ENCODE measurements around the gene BFSP1. TPM values are rescaled to one million over a fixed set of nuclear protein-coding genes. Genes with fewer than 3 reads are reported as not detected.

BFSP1 gene
- total RNA-seq, 2 donors from 2014 or later = 0.23 to 1.2 TPM

- H3K36me3 Mint-ChIP-seq (ENCODE audit: insufficient read depth in 2 of 2) = peaks cover 5 to 7% of the 10 kb centered on the region in 2 donors
- H3K4me1 Mint-ChIP-seq (ENCODE audit: low read depth) = peaks cover 7% of the 10 kb centered on the region
- peaks cover 10% of the 10 kb centered on the region for H3K27me3 Mint-ChIP-seq (ENCODE audit: low read depth)
- H3K27ac Mint-ChIP-seq = no peak overlapping the region
- DNase-seq (no peak), ATAC-seq (replicated peaks in 1 of 2) (no peak)
- no peaks in the 10 kb centered on the region for H3K9me3 Mint-ChIP-seq
- H3K4me3 Mint-ChIP-seq = no peak overlapping the region
Measured at GRCh38 chr20:17566345-17566744, 35.2 kb upstream of the BFSP1 start.

DNA sequence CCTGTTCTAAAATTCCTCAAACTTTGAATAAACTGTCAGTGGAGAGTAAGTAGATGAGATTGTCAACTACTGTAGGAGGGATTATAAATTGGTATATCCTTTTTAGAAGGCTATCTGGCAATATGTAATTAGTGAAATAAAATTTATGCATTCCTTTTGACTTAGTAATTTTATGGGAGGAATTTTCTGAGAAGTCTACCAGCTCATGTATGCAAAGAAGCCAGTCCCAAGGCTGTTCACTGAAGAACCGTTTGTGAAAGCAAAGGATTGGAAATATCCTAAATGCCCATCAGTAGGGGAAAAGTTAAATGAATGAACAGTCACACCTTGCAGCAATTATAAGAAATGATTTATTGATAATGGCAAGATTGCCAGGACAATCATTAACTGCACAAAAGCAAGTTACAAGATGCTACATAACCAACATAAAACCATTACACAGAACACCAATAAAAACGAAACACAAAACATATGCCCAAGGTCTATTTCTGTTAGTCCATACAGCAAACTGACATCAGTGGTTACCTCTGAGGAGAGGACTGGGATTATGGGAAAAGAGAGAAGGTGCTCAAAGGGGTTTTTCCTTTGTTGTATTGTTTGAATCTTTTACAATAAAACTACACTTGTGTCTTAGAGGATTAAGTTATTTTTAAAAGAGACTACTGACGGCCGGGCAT, 34.1 kb upstream of the BFSP1 start:
- Mint-ChIP-seq H3K27me3 (ENCODE audit: low read depth) (peaks cover 10% of the 10 kb centered on the region), H3K4me3 (no peak overlapping the region), H3K27ac (no peak overlapping the region), H3K4me1 (ENCODE audit: low read depth) (peaks cover 10% of the 10 kb centered on the region), H3K9me3 (no peaks in the 10 kb centered on the region), H3K36me3 (ENCODE audit: insufficient read depth in 2 of 2) (peaks cover 2 to 3% of the 10 kb centered on the region in 2 donors)
- ATAC-seq (replicated peaks in 1 of 2) (no peak), DNase-seq (no peak)

DNA sequence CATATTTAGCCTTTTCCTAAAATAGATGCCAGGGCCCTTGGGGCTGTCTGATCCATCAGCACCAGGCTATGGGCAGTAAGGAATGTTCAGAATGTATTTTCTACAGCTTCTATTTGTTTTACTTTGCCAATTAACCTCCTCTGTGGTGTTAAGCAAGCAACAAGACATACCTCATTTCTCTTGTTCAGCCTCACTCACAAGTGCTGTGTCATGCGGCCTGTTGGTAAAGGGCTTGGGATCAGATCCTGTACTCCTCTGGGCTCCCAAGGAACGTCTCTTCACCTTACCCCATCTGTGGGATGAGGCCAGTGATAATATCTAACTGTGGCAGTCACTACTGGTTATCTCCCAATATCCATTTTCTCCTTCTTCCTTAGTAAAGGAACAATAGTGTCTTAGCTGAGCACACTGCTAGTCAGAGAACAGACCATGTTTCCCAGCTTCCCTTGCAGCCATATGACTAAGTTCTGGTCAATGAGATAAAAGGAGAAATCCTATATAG, 31.7 kb upstream of the BFSP1 start:
- no peaks in the 10 kb centered on the region for H3K36me3 Mint-ChIP-seq (ENCODE audit: insufficient read depth in 2 of 2)
- no peak overlapping the region for H3K4me3 Mint-ChIP-seq
- H3K4me1 Mint-ChIP-seq (ENCODE audit: low read depth) = peaks cover 34% of the 10 kb centered on the region
- H3K27ac Mint-ChIP-seq = no peak overlapping the region
- H3K9me3 Mint-ChIP-seq = no peaks in the 10 kb centered on the region
- H3K27me3 Mint-ChIP-seq (ENCODE audit: low read depth) = peaks cover 3% of the 10 kb centered on the region
- DNase-seq = no peak
- ATAC-seq (replicated peaks in 1 of 2) = no peak

DNA sequence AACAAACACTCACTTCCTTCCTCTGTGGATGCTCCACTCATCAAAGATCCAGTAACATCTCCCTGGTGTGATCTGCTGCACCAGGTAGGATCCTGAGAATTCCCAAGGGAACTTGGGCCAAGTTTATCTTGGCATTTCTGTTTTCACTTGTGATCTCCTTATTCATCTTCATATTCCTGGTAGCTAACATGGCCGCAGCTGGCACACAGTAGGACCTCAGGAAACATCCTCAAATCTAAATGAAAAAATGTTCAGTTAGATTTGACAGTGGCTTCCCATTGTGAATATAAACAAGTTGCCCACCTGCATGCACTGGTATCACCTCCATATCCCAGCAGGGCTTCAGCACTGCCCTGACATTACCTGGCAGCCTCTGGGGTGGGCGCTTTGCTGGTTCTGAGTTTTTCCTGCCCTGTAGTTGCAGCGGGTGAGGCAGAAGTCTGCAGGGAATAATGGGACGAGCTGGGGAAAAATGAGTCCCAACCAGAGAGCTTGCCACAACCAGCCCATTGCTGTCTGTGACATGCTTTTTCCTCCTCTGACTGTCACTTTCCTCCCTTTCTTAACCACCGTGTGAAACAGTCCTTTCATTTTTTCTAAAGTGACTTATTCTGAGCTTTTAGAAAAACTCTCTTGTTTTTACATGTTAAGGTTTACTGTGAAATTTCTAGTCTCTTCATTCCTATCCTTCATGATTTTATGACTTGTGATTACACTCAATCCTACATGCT, 29.3 kb upstream of the BFSP1 start:
- H3K27me3 Mint-ChIP-seq (ENCODE audit: low read depth) = no peaks in the 10 kb centered on the region
- no peaks in the 10 kb centered on the region for H3K36me3 Mint-ChIP-seq (ENCODE audit: insufficient read depth in 2 of 2)
- ATAC-seq (replicated peaks in 1 of 2) = peak; percentile 68 to 78
- H3K27ac Mint-ChIP-seq = peak overlapping the region; percentile 85
- peak; percentile 22 to 27 for DNase-seq
- H3K4me3 Mint-ChIP-seq = peak overlapping the region; percentile 33 to 52
- peaks cover 34% of the 10 kb centered on the region for H3K4me1 Mint-ChIP-seq (ENCODE audit: low read depth)
- no peaks in the 10 kb centered on the region for H3K9me3 Mint-ChIP-seq

DNA sequence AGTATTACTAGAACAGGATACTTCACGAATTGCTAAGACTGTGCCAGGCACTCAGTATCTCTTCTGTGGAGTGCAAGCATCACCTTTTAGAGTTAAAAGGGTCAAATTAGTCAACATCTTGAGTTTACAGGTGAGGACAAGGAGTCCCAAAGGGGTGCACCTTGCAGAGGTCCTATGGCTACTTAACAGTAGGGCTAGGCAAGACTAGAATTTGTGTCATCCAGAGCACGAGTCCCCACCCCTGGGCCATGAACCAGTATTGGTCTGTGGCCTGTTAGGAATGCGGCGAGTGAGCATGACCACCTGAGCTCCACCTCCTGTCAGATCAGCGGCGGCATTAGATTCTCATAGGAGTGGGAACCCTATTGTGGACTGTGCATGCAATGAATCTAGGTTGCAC, 28.2 kb upstream of the BFSP1 start:
- Mint-ChIP-seq H3K4me3 (no peak overlapping the region), H3K9me3 (no peaks in the 10 kb centered on the region), H3K36me3 (ENCODE audit: insufficient read depth in 2 of 2) (no peaks in the 10 kb centered on the region), H3K4me1 (ENCODE audit: low read depth) (peaks cover 34% of the 10 kb centered on the region), H3K27me3 (ENCODE audit: low read depth) (no peaks in the 10 kb centered on the region), H3K27ac (no peak overlapping the region)
- no peak for DNase-seq
- ATAC-seq (replicated peaks in 1 of 2) = no peak

- Mint-ChIP-seq H3K4me3 (peak overlapping the region; percentile 61 to 64), H3K9me3 (no peaks in the 10 kb centered on the region)
Measured at GRCh38 chr20:17558941-17559304, 27.7 kb upstream of the BFSP1 start.

GRCh38 chr20:17558154-17558940, 27.2 kb upstream of the BFSP1 start:
- DNase-seq (peak; percentile 33 to 44), ATAC-seq (replicated peaks in 1 of 2) (peak; percentile 79 to 83)
- no peaks in the 10 kb centered on the region for H3K9me3 Mint-ChIP-seq
- H3K27me3 Mint-ChIP-seq (ENCODE audit: low read depth) = no peaks in the 10 kb centered on the region
- peak overlapping the region; percentile 54 for H3K27ac Mint-ChIP-seq
- H3K4me1 Mint-ChIP-seq (ENCODE audit: low read depth) = peaks cover 34% of the 10 kb centered on the region
- no peaks in the 10 kb centered on the region for H3K36me3 Mint-ChIP-seq (ENCODE audit: insufficient read depth in 2 of 2)
- H3K4me3 Mint-ChIP-seq = peak overlapping the region; percentile 61 to 64

More at GRCh38 chr20:17558941-17559304, 27.7 kb upstream of the BFSP1 start:
- Mint-ChIP-seq H3K4me1 (ENCODE audit: low read depth) (peaks cover 34% of the 10 kb centered on the region), H3K27ac (no peak overlapping the region), H3K27me3 (ENCODE audit: low read depth) (no peaks in the 10 kb centered on the region), H3K36me3 (ENCODE audit: insufficient read depth in 2 of 2) (no peaks in the 10 kb centered on the region)
- ATAC-seq (replicated peaks in 1 of 2) (no peak), DNase-seq (no peak)

- H3K27me3 Mint-ChIP-seq (ENCODE audit: low read depth) = no peaks in the 10 kb centered on the region
- no peaks in the 10 kb centered on the region for H3K9me3 Mint-ChIP-seq
- H3K4me1 Mint-ChIP-seq (ENCODE audit: low read depth) = peaks cover 34% of the 10 kb centered on the region
- H3K4me3 Mint-ChIP-seq = no peak overlapping the region
- no peak overlapping the region for H3K27ac Mint-ChIP-seq
- no peak for ATAC-seq (replicated peaks in 1 of 2)
- DNase-seq = no peak
- H3K36me3 Mint-ChIP-seq (ENCODE audit: insufficient read depth in 2 of 2) = no peaks in the 10 kb centered on the region
Measured at GRCh38 chr20:17557675-17558006, 26.5 kb upstream of the BFSP1 start.

DNA sequence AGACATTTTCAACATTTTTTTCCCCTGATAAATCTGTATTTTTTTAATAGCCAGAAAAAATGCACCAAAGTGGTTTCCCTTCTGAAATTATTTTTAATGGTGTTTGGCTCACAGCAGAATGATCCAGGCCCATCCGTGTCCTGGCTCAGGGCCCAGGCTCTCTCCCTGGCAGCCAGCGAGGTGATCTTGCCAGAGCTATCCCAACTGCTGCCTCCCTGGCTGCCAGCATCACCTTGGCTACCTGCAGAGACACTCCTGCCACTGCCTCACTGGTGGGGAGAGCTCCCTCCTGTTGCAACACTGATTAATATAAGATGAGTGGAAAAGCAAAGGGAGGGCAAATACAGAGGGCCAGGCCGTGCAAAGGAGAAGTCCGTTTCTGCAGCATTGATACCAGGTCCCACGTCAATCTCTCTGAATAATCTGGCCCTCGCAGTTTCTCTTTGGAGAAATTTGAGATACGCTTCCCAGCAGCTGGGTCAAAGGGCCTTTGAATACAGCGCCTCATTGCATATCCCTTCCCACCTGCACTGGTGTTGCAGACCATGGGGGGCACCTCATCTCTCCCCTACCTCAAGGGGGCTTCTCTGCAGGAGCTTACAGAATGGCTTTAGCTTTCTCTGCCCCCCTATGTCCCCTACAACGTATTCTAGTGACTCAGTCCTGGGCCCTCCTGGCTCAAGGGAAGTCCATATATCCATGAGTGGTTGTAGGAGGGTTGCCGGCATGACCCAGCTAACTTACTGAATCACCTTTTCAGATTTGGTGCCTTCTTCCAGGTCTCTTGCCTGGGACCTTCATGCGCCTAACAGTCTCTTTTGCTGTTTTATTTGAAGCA, 25.9 kb upstream of the BFSP1 start:
- DNase-seq (no peak), ATAC-seq (replicated peaks in 1 of 2) (no peak)
- Mint-ChIP-seq H3K9me3 (no peaks in the 10 kb centered on the region), H3K4me3 (no peak overlapping the region), H3K4me1 (ENCODE audit: low read depth) (peaks cover 34% of the 10 kb centered on the region), H3K27ac (no peak overlapping the region), H3K36me3 (ENCODE audit: insufficient read depth in 2 of 2) (no peaks in the 10 kb centered on the region), H3K27me3 (ENCODE audit: low read depth) (no peaks in the 10 kb centered on the region)

GRCh38 chr20:17555106-17555505, 23.9 kb upstream of the BFSP1 start:
- no peak overlapping the region for H3K4me3 Mint-ChIP-seq
- H3K36me3 Mint-ChIP-seq (ENCODE audit: insufficient read depth in 2 of 2) = no peaks in the 10 kb centered on the region
- H3K4me1 Mint-ChIP-seq (ENCODE audit: low read depth) = peaks cover 22% of the 10 kb centered on the region
- ATAC-seq (replicated peaks in 1 of 2) = no peak
- H3K9me3 Mint-ChIP-seq = no peaks in the 10 kb centered on the region
- no peak overlapping the region for H3K27ac Mint-ChIP-seq
- no peak for DNase-seq
- no peaks in the 10 kb centered on the region for H3K27me3 Mint-ChIP-seq (ENCODE audit: low read depth)

GRCh38 chr20:17549131-17549530, 18.0 kb upstream of the BFSP1 start:
- Mint-ChIP-seq H3K9me3 (peaks cover 0 to 2% of the 10 kb centered on the region in 2 donors), H3K4me3 (no peak overlapping the region), H3K27me3 (ENCODE audit: low read depth) (peaks cover 15% of the 10 kb centered on the region), H3K27ac (no peak overlapping the region), H3K36me3 (ENCODE audit: insufficient read depth in 2 of 2) (no peaks in the 10 kb centered on the region), H3K4me1 (ENCODE audit: low read depth) (no peaks in the 10 kb centered on the region)
- DNase-seq (no peak), ATAC-seq (replicated peaks in 1 of 2) (no peak)

DNA sequence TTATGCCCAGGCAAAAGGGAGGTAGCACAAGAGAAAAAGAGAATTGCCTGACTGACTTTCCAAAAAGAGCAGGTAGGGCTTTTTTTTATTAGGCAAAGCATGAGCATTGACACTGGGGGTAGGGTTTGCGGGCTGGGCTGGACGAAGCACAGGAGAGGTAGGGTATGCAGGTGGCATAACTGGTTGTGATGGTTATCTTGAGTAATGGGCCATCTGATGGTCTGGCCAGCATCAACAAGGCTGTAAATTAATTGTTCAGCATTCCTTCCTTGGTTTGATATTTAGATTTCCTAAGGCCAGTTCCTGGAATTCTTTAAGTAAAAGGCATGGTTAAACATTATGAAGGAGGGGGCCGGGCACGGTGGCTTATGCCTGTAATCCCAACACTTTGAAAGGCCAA, 13.9 kb upstream of the BFSP1 start:
- Mint-ChIP-seq H3K27me3 (ENCODE audit: low read depth) (peaks cover 36% of the 10 kb centered on the region), H3K9me3 (peaks cover 0 to 2% of the 10 kb centered on the region in 2 donors)
- ATAC-seq (replicated peaks in 1 of 2) = no peak

More for the DNA sequence above, 13.9 kb upstream of the BFSP1 start:
- no peaks in the 10 kb centered on the region for H3K36me3 Mint-ChIP-seq (ENCODE audit: insufficient read depth in 2 of 2)
- no peak for DNase-seq
- H3K27ac Mint-ChIP-seq = no peak overlapping the region
- no peaks in the 10 kb centered on the region for H3K4me1 Mint-ChIP-seq (ENCODE audit: low read depth)
- H3K4me3 Mint-ChIP-seq = no peak overlapping the region
